Stimulated activated CD8-positive, alpha-beta memory T cell treated with anti-CD3 and anti-CD28 coated beads, Interleukin-15, amount 100 ng/mL, for 1 hour (primary cell): ENCODE measurements around the gene ATRNL1.

Experiments used
- DNase-seq: peaks from one replicate; pipeline ENCODE4 v3.0.0-alpha.2; 2020; ENCODE audit warnings: low read depth

Gene ATRNL1, protein sequence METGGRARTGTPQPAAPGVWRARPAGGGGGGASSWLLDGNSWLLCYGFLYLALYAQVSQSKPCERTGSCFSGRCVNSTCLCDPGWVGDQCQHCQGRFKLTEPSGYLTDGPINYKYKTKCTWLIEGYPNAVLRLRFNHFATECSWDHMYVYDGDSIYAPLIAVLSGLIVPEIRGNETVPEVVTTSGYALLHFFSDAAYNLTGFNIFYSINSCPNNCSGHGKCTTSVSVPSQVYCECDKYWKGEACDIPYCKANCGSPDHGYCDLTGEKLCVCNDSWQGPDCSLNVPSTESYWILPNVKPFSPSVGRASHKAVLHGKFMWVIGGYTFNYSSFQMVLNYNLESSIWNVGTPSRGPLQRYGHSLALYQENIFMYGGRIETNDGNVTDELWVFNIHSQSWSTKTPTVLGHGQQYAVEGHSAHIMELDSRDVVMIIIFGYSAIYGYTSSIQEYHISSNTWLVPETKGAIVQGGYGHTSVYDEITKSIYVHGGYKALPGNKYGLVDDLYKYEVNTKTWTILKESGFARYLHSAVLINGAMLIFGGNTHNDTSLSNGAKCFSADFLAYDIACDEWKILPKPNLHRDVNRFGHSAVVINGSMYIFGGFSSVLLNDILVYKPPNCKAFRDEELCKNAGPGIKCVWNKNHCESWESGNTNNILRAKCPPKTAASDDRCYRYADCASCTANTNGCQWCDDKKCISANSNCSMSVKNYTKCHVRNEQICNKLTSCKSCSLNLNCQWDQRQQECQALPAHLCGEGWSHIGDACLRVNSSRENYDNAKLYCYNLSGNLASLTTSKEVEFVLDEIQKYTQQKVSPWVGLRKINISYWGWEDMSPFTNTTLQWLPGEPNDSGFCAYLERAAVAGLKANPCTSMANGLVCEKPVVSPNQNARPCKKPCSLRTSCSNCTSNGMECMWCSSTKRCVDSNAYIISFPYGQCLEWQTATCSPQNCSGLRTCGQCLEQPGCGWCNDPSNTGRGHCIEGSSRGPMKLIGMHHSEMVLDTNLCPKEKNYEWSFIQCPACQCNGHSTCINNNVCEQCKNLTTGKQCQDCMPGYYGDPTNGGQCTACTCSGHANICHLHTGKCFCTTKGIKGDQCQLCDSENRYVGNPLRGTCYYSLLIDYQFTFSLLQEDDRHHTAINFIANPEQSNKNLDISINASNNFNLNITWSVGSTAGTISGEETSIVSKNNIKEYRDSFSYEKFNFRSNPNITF (N-terminal part only)

GRCh38 chr10:115093286-115093775, at the start of gene ATRNL1:
ATRNL1 (plus strand) TSS chr10:115093365; CDS start chr10:115093751, 386 bp downstream.
- no peak for DNase-seq

DNA sequence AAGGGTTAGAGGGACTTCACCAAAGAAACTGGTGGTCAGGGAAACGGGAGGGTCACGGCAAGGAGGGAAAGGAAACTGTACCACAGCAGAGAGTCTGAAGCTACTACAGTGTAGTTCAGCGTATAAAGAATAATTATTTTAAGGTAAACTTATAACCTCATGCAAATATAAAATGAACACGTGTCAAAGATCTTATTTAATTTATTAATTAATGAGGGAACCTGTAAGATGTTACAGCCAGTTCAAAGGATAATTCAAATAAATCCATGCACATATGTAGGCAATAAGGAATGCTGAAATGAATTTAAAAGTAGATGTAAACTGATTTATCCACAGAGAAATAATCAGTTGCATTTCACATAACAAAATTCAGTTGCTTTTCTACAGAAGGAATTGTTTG, 49.4 kb upstream of the ATRNL1 start:
- DNase-seq = no peak

GRCh38 chr10:115044891-115045290, 48.3 kb upstream of the ATRNL1 start:
- no peak for DNase-seq

DNA sequence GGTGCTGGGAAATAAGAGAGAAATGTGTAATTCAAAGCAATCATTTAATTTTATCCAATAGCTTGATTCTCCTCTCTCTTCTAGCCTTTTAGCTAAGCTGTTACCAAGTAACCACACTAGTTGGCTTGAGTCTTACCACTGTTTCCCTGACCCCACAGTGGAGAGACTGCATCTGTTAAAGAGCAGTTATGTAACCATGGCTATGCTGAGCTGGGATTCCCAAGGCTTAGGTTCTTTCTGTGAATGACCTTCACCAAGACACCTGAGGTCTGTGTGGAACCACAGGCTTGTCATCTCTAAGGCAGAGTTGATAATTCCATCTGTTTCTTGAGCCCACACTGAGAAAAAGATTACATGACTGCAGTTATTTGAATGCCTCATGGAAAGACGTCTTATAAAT, 47.7 kb upstream of the ATRNL1 start:
- DNase-seq = no peak

DNA sequence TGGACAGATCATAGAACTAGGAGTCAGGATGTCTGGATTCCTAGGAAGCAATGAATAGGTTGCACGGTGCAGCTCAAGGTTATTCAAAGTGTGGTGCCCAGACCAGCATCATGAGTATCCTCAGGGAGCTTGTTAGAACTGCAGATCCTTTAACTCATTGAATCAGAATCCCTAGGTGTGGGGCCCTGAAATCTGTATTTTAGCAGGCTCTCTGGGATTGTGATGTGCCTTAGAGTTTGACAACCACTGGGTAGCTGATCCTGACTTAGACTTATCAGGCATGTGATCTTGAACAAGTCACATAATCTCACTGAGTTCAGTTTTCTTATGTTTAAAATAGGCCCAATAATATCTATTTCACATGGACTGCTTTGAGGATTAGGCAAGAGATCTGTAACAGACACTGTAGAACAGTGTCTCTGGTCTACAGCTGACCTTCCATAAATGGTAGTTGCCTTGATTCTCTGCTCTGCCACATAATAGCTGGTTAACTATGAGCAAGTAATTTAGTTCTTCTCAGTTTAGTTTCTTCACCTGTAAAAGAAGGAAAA, 46.4 kb upstream of the ATRNL1 start:
- DNase-seq = no peak

DNA sequence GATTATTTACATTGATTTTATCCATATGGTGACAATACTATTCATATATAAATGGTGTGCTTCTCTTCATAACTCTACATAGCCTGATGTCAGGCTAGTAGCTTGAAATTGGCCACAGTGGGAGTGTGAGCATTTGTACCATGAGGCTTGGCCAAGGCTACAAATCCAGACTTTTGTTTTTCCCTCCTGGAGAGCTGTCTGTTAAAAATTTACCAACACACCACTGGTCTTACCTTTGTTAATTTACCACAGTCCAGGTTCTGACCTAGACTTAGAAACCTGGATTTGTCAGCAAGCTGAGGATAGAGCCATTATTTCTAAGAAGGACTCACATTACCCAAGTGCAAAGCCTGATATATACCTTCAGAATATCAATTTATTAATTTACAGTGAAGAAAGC, 45.5 kb upstream of the ATRNL1 start:
- no peak for DNase-seq

DNA sequence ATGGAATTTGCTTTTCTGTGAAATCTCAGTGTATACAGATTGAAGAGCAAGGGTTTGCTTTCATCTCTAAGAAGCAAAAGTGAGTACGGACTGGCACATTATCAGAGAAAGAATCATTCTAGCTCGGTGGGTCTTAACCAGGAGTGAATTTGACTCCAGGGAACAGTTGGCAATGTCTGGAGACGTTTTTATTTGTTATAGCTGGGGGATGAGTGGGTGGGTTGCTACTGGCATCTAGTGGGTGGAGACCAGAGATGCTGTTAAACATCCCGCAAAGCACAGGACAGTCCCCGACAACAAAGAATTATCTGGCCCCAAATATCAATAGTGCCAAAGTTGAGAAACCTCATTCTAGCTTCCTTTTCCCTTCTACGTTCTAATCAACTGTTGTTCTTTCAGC, 43.8 kb upstream of the ATRNL1 start:
- DNase-seq = no peak

GRCh38 chr10:115049960-115050359, 43.2 kb upstream of the ATRNL1 start:
- DNase-seq = no peak

GRCh38 chr10:115050375-115051010, 42.7 kb upstream of the ATRNL1 start:
- no peak for DNase-seq

- DNase-seq = no peak
Measured at GRCh38 chr10:115051216-115051615, 41.9 kb upstream of the ATRNL1 start.

DNA sequence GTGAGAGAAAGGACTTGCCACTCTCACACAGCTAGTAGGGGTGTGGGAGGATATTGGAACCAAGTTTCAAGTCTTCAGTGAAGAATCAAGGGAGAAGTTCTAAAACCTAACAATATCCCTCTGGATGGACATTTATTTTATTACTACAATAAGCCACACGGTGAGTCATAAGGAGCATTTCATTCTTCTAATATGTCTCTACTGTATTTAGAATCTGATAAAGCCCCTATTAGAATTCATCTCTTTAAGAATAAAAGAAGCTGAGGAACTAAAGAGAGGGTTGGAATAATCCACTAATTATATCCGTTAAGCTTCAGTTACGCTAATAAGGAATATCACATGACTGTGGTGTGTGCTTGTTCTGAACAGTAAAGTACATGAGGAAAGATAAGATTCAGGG, 40.9 kb upstream of the ATRNL1 start:
- no peak for DNase-seq

DNA sequence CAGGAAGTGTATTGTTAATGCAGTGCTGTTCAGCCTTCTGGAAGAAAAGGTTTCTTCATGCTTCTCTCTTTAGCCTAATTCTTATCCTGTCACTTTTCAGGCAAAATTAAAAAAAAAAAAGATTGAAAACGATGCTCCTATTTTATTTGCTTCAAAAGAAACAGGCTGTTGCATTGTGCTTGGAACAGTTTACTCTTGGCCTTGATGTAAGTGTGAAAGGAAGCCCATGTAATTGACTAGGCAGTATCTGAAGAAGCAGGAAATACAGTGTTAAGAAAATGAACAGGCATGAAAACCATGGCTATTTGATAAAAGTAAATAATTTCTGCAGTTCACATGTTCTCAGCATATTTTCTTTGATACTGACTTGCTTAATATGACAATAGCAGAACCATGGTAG, 40.4 kb upstream of the ATRNL1 start:
- no peak for DNase-seq

DNA sequence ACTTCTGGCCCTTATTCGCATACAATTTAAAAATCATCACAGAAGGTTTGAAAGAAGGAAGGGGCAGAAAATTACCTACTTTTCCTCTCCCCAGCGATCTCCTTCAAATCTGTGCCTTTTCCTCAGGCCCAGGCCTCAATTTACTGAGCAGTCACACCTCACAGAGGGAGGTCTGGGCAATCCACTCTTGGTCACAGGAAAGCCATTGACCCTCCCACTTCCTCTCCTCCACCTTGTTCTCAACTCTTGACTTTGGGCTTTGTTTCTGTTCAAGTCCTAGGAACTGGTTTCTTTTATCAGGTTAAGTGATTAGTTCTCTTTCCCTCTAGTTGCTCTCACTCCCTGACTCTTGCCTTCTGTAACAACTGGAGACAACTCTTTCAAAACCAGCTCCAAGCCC, 37.0 kb upstream of the ATRNL1 start:
- no peak for DNase-seq

GRCh38 chr10:115059301-115059898, 33.8 kb upstream of the ATRNL1 start:
- no peak for DNase-seq

- no peak for DNase-seq
Measured at GRCh38 chr10:115063701-115064658, 29.2 kb upstream of the ATRNL1 start.

GRCh38 chr10:115065801-115066200, 27.4 kb upstream of the ATRNL1 start:
- DNase-seq = no peak

- no peak for DNase-seq
Measured at GRCh38 chr10:115066528-115066927, 26.6 kb upstream of the ATRNL1 start.

DNA sequence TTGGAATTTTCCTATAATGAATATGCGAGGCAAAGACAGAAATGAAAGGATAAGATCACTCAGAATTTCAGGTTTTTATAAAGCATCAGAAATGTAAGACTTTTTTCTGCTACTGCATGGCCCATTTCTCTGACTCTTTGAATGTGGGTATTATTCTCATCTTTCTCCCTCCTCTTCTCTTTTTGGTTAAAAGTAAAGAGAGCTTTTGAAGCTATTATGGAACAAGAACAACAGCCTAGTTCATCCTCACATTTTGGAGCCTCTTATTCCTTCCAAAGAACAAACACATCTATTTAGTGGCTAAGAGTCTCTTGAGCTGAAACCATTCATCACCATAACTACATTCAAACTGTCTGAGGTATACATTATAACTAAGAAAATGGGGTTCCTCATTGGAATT, 19.4 kb upstream of the ATRNL1 start:
- DNase-seq = no peak

- DNase-seq = no peak
Measured at GRCh38 chr10:115082506-115082905, 10.7 kb upstream of the ATRNL1 start.

DNA sequence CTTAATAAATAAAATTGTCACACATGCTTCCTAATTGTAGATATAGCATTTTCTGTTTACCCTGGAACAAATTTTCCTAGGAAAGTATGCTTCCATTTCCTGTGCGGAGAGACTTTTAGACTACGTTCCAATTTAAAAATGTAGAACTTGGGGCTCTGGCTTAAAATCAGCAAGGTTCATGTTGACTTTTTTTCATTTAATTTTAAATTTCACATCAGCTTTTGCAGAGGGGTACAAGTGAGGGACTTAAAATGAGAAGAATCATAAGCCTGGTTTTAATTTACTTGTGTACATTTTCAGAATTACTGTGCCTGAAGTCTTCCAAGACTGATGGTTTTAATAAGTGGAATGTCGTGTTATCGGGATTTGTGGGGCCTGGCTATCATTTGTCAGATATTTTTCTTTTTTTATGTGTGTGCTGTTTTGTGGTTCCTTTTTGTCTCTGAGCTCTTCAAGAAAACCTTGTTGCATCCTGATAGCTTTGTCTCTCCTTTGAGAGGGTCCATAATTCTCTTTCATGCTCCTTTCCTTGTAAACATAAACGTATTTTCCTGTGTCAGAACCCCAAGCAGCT, 8.8 kb upstream of the ATRNL1 start:
- DNase-seq = no peak
